ENCODE results near the gene ADGRD1. TPM values are rescaled to one million over a fixed set of nuclear protein-coding genes. Genes with fewer than 3 reads are reported as not detected.

Gene ADGRD1
- total and polyA plus RNA-seq, 12 donors = 0.87 to 6.0 (median 1.6) TPM

- no peaks in the 10 kb centered on the region for H3K4me1 ChIP-seq (replicated peaks in 1 of 2)
- no peak for DNase-seq
- H3K27me3 ChIP-seq = peaks cover 3% of the 10 kb centered on the region
- H3K36me3 ChIP-seq (replicated peaks in 1 of 2) = no peaks in the 10 kb centered on the region
- no peak overlapping the region for H3K27ac ChIP-seq
- TF ChIP-seq POLR2A (IDR thresholded peaks at IDR 0.05) = no peak
- TF ChIP-seq CTCF (IDR thresholded peaks at IDR 0.05) = no peak
- H3K9me3 ChIP-seq (replicated peaks in 1 of 3) = no peaks in the 10 kb centered on the region
- intact Hi-C loops (cut with DNase I) = no loop called here
- no peak overlapping the region for H3K4me3 ChIP-seq
- WGBS, 4 donors = 80 to 90% (median 87%) methylated on average over 12 to 14 of the region's 14 CpGs
Measured at GRCh38 chr12:130956456-130957303, 3.0 kb downstream of the ADGRD1 start.

GRCh38 chr12:130957304-130957621 is 3.6 kb downstream of the ADGRD1 start:
- Histone ChIP-seq H3K4me1 (replicated peaks in 1 of 2) (no peaks in the 10 kb centered on the region), H3K4me3 (no peak overlapping the region), H3K27ac (no peak overlapping the region), H3K27me3 (peaks cover 3% of the 10 kb centered on the region), H3K36me3 (replicated peaks in 1 of 2) (no peaks in the 10 kb centered on the region), H3K9me3 (replicated peaks in 1 of 3) (no peaks in the 10 kb centered on the region)
- 77 to 85% (median 81%) methylated on average over 7 of the region's 7 CpGs for WGBS, 4 donors
- intact Hi-C loops (cut with DNase I) = no loop called here
- TF ChIP-seq CTCF (IDR thresholded peaks at IDR 0.05) = no peak
- TF ChIP-seq POLR2A (IDR thresholded peaks at IDR 0.05) = no peak
- DNase-seq = no peak

- intact Hi-C loops (cut with DNase I) = no loop called here
- peaks cover 3% of the 10 kb centered on the region for H3K27me3 ChIP-seq
- no peak overlapping the region for H3K27ac ChIP-seq
- TF ChIP-seq POLR2A (IDR thresholded peaks at IDR 0.05) (no peak), CTCF (IDR thresholded peaks at IDR 0.05) (no peak)
- no peaks in the 10 kb centered on the region for H3K36me3 ChIP-seq (replicated peaks in 1 of 2)
- no peaks in the 10 kb centered on the region for H3K4me1 ChIP-seq (replicated peaks in 1 of 2)
- no peak overlapping the region for H3K4me3 ChIP-seq
- 78 to 83% (median 81%) methylated on average over 20 to 26 of the region's 26 CpGs for WGBS, 4 donors
- DNase-seq = no peak
- H3K9me3 ChIP-seq (replicated peaks in 1 of 3) = no peaks in the 10 kb centered on the region
Measured at GRCh38 chr12:130958557-130959140, 4.9 kb downstream of the ADGRD1 start.

GRCh38 chr12:130959632-130960031 is 5.9 kb downstream of the ADGRD1 start:
- intact Hi-C loops (cut with DNase I) = no loop called here
- WGBS, 4 donors = 77 to 87% (median 85%) methylated on average over 5 to 8 of the region's 8 CpGs
- no peak overlapping the region for H3K27ac ChIP-seq
- TF ChIP-seq CTCF (IDR thresholded peaks at IDR 0.05) (no peak), POLR2A (IDR thresholded peaks at IDR 0.05) (no peak)
- DNase-seq = no peak
- H3K36me3 ChIP-seq (replicated peaks in 1 of 2) = no peaks in the 10 kb centered on the region
- no peaks in the 10 kb centered on the region for H3K4me1 ChIP-seq (replicated peaks in 1 of 2)
- no peak overlapping the region for H3K4me3 ChIP-seq
- peaks cover 3% of the 10 kb centered on the region for H3K27me3 ChIP-seq
- no peaks in the 10 kb centered on the region for H3K9me3 ChIP-seq (replicated peaks in 1 of 3)
